Measurements from ENCODE around the gene ADAMTS17. TPM values are rescaled to one million over a fixed set of nuclear protein-coding genes. Genes with fewer than 3 reads are reported as not detected.
"Not testable (repeated sequence)": the region's sequence is repeated elsewhere in the genome, so short reads cannot be mapped to it uniquely, and the experiment has no call there.

The ADAMTS17 gene
- total and polyA plus RNA-seq, 7 donors, result 4.4 to 93.0 (median 7.2) TPM

- ATAC-seq (no peak), DNase-seq (no peak)
- Histone ChIP-seq H3K27me3 (ENCODE audit: insufficient read depth in 3 of 3, low read length in 2 of 3) (no peaks in the 10 kb centered on the region), H3K36me3 (ENCODE audit: insufficient read depth in 1 of 2, low read depth in 1 of 2) (peaks cover 0 to 8% of the 10 kb centered on the region in 2 donors), H3K4me3 (no peak overlapping the region), H3K9me3 (no peaks in the 10 kb centered on the region), H3K27ac (no peak overlapping the region), H3K4me1 (peaks cover 9% of the 10 kb centered on the region)
- 93 to 98% (median 93%) methylated on average over 3 of the region's 3 CpGs for WGBS, 3 donors
- intact Hi-C loops (cut with DNase I), result loop anchor here in 1 of 2 donors (10.0 kb wide), 1 partner anchor 662 kb away; no protein-coding TSS in a partner anchor
- TF ChIP-seq CTCF (IDR thresholded peaks at IDR 0.05), result no peak
Observed at GRCh38 chr15:100343251-100343650, 1.5 kb upstream of the ADAMTS17 start.

GRCh38 chr15:100341239-100341749, 481 bp downstream of the ADAMTS17 start:
- intact Hi-C loops (cut with DNase I), result loop anchor here in 1 of 2 donors (10.0 kb wide), 1 partner anchor 664 kb away; no protein-coding TSS in a partner anchor
- no peak for TF ChIP-seq CTCF (IDR thresholded peaks at IDR 0.05)
- WGBS, 3 donors, result 0 to 1% (median 0%) methylated on average over 31 to 95 of the region's 95 CpGs

GRCh38 chr15:100340721-100341238, 995 bp downstream of the ADAMTS17 start:
- TF ChIP-seq CTCF (IDR thresholded peaks at IDR 0.05), result no peak
- 24 to 42% (median 26%) methylated on average over 24 to 56 of the region's 56 CpGs for WGBS, 3 donors
- intact Hi-C loops (cut with DNase I), result loop anchor here in 1 of 2 donors (10.0 kb wide), 1 partner anchor 664 kb away; no protein-coding TSS in a partner anchor
- DNase-seq, result no peak
- H3K27me3 ChIP-seq (ENCODE audit: insufficient read depth in 3 of 3, low read length in 2 of 3), result no peaks in the 10 kb centered on the region
- H3K4me1 ChIP-seq, result peaks cover 9% of the 10 kb centered on the region
- H3K36me3 ChIP-seq (ENCODE audit: insufficient read depth in 1 of 2, low read depth in 1 of 2), result peaks cover 0 to 26% of the 10 kb centered on the region in 2 donors
- ATAC-seq, result no peak
- H3K27ac ChIP-seq, result no peak overlapping the region
- H3K9me3 ChIP-seq, result no peaks in the 10 kb centered on the region
- peak overlapping the region; percentile 95 for H3K4me3 ChIP-seq

More at GRCh38 chr15:100341239-100341749, 481 bp downstream of the ADAMTS17 start:
- Histone ChIP-seq H3K4me1 (peaks cover 9% of the 10 kb centered on the region), H3K27ac (peak overlapping the region; percentile 89), H3K4me3 (peak overlapping the region; percentile 95), H3K36me3 (ENCODE audit: insufficient read depth in 1 of 2, low read depth in 1 of 2) (peaks cover 0 to 21% of the 10 kb centered on the region in 2 donors), H3K27me3 (ENCODE audit: insufficient read depth in 3 of 3, low read length in 2 of 3) (no peaks in the 10 kb centered on the region), H3K9me3 (no peaks in the 10 kb centered on the region)
- DNase-seq (peak; percentile 37 to 61), ATAC-seq (peak in 3 of 4 donors; percentile 20 to 48 (median 31))

GRCh38 chr15:100339999-100340398, 1.8 kb downstream of the ADAMTS17 start:
- Histone ChIP-seq H3K4me1 (peaks cover 9% of the 10 kb centered on the region), H3K27me3 (ENCODE audit: insufficient read depth in 3 of 3, low read length in 2 of 3) (no peaks in the 10 kb centered on the region), H3K9me3 (no peaks in the 10 kb centered on the region), H3K4me3 (peak overlapping the region; percentile 95), H3K36me3 (ENCODE audit: insufficient read depth in 1 of 2, low read depth in 1 of 2) (peaks cover 0 to 31% of the 10 kb centered on the region in 2 donors), H3K27ac (no peak overlapping the region)
- 78 to 90% (median 79%) methylated on average over 12 of the region's 12 CpGs for WGBS, 3 donors
- ATAC-seq, result peak in 1 of 4 donors; percentile 9
- intact Hi-C loops (cut with DNase I), result loop anchor here (2.0 to 10.0 kb wide), 3 partner anchors 408 to 665 kb away; no protein-coding TSS in a partner anchor
- TF ChIP-seq CTCF (IDR thresholded peaks at IDR 0.05), result no peak
- DNase-seq, result no peak

GRCh38 chr15:100339451-100339850, 2.3 kb downstream of the ADAMTS17 start:
- not testable (repeated sequence) for H3K4me1 ChIP-seq; DNase-seq; H3K9me3 ChIP-seq; H3K27ac ChIP-seq; H3K27me3 ChIP-seq (ENCODE audit: insufficient read depth in 3 of 3, low read length in 2 of 3); ATAC-seq
- H3K4me3 ChIP-seq, result peak overlapping the region; percentile 95
- WGBS, 3 donors, result 86 to 91% (median 88%) methylated on average over 4 to 7 of the region's 7 CpGs
- intact Hi-C loops (cut with DNase I), result loop anchor here (2.0 to 5.0 kb wide), 2 partner anchors 407 to 411 kb away; no protein-coding TSS in a partner anchor
- peaks cover 0 to 32% of the 10 kb centered on the region in 2 donors for H3K36me3 ChIP-seq (ENCODE audit: insufficient read depth in 1 of 2, low read depth in 1 of 2)

Measured in psoas muscle (tissue), 8 donors.